ENCODE results near the gene ATP1B1.

DNA sequence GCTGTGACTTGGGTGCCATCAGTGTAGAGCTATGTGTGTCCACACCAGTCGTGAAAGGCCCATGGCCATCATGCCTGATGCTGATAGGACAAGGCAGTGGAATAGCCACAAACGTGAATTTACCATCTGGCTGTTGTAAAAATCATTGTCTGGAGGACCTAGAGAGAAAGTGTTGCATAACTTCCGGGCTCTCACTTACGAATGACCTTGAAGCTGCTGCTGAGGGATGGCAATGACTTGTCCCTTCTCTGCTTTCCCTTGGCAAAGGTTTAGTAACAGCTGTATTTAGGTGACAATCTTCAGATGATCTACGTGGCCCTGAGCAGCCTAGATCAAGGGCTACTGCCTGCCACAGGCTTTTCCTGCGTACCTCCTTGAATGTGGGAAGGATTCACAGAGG is 5.8 kb downstream of the ATP1B1 start:
- TF ChIP-seq, protein P1, sequence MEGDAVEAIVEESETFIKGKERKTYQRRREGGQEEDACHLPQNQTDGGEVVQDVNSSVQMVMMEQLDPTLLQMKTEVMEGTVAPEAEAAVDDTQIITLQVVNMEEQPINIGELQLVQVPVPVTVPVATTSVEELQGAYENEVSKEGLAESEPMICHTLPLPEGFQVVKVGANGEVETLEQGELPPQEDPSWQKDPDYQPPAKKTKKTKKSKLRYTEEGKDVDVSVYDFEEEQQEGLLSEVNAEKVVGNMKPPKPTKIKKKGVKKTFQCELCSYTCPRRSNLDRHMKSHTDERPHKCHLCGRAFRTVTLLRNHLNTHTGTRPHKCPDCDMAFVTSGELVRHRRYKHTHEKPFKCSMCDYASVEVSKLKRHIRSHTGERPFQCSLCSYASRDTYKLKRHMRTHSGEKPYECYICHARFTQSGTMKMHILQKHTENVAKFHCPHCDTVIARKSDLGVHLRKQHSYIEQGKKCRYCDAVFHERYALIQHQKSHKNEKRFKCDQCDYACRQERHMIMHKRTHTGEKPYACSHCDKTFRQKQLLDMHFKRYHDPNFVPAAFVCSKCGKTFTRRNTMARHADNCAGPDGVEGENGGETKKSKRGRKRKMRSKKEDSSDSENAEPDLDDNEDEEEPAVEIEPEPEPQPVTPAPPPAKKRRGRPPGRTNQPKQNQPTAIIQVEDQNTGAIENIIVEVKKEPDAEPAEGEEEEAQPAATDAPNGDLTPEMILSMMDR (IDR thresholded peaks at IDR 0.05) = no peak
- no peak for TF ChIP-seq POLR2A (IDR thresholded peaks at IDR 0.05)
